ENCODE measurements around the gene SIVA1. TPM values are rescaled to one million over a fixed set of nuclear protein-coding genes. Genes with fewer than 3 reads are reported as not detected.
"Not testable (repeated sequence)": the region's sequence is repeated elsewhere in the genome, so short reads cannot be mapped to it uniquely, and the experiment has no call there.

The SIVA1 gene
- total RNA-seq, 2 experiments from 2014 or later, result 111 to 124 TPM

GRCh38 chr14:104747876-104748275, 5.1 kb upstream of the SIVA1 start:
- ATAC-seq (ENCODE audit: poor library complexity) (no peak), DNase-seq (no peak)
- Histone ChIP-seq H3K27ac (ENCODE audit: low read depth in 1 of 2, low read length in 2 of 2) (no peak overlapping the region), H3K4me3 (ENCODE audit: low read length) (no peak overlapping the region), H3K9me3 (ENCODE audit: control insufficient read depth in 1 of 2, insufficient read depth in 1 of 2, low read length in 2 of 2) (no peaks in the 10 kb centered on the region), H3K36me3 (ENCODE audit: insufficient read depth, low read length) (no peaks in the 10 kb centered on the region), H3K27me3 (ENCODE audit: control insufficient read depth in 1 of 2, insufficient read depth in 2 of 2, low read length in 2 of 2) (no peaks in the 10 kb centered on the region), H3K4me1 (ENCODE audit: insufficient read depth, low read length) (peaks cover 15% of the 10 kb centered on the region)
- intact Hi-C loops (cut with DNase I, micrococcal nuclease), result no loop called here
- H3K27me3 Mint-ChIP-seq, result no peaks in the 10 kb centered on the region
- H3K4me3 Mint-ChIP-seq, result no peak overlapping the region
- H3K9me3 Mint-ChIP-seq, result no peaks in the 10 kb centered on the region
- CTCF ChIA-PET, result no interaction called here
- H3K36me3 Mint-ChIP-seq (ENCODE audit: low read depth), result peaks cover 5% of the 10 kb centered on the region
- TF ChIP-seq CTCF (IDR thresholded peaks at IDR 0.05), result no peak
- H3K4me1 Mint-ChIP-seq (ENCODE audit: low read depth), result peaks cover 6% of the 10 kb centered on the region
- no peak overlapping the region for H3K27ac Mint-ChIP-seq
- POLR2A ChIA-PET, result no interaction called here

GRCh38 chr14:104749111-104749649, 3.8 kb upstream of the SIVA1 start:
- H3K27me3 ChIP-seq (ENCODE audit: control insufficient read depth in 1 of 2, insufficient read depth in 2 of 2, low read length in 2 of 2), result no peaks in the 10 kb centered on the region
- Mint-ChIP-seq H3K36me3 (ENCODE audit: low read depth) (peaks cover 16% of the 10 kb centered on the region), H3K9me3 (no peaks in the 10 kb centered on the region), H3K4me3 (no peak overlapping the region), H3K4me1 (ENCODE audit: low read depth) (peaks cover 16% of the 10 kb centered on the region), H3K27me3 (no peaks in the 10 kb centered on the region), H3K27ac (no peak overlapping the region)
- intact Hi-C loops (cut with DNase I, micrococcal nuclease), result no loop called here
- ChIA-PET POLR2A (no interaction called here), CTCF (no interaction called here)
- DNase-seq (no peak), ATAC-seq (ENCODE audit: poor library complexity) (no peak)
- no peaks in the 10 kb centered on the region for H3K9me3 ChIP-seq (ENCODE audit: control insufficient read depth in 1 of 2, insufficient read depth in 1 of 2, low read length in 2 of 2)
- TF ChIP-seq CTCF (IDR thresholded peaks at IDR 0.05), result no peak
- no peaks in the 10 kb centered on the region for H3K36me3 ChIP-seq (ENCODE audit: insufficient read depth, low read length)
- no peak overlapping the region for H3K4me3 ChIP-seq (ENCODE audit: low read length)
- H3K4me1 ChIP-seq (ENCODE audit: insufficient read depth, low read length), result peaks cover 24% of the 10 kb centered on the region
- no peak overlapping the region for H3K27ac ChIP-seq (ENCODE audit: low read depth in 1 of 2, low read length in 2 of 2)

- ChIA-PET CTCF (no interaction called here), POLR2A (interaction anchor here (0.7 to 1.6 kb wide), 2 partner anchors 51 to 84 kb away, joined by 3 read pairs; partner anchors contain the start of gene ZBTB42)
- Mint-ChIP-seq H3K9me3 (no peaks in the 10 kb centered on the region), H3K27ac (no peak overlapping the region), H3K27me3 (no peaks in the 10 kb centered on the region), H3K4me3 (no peak overlapping the region), H3K4me1 (ENCODE audit: low read depth) (peaks cover 25% of the 10 kb centered on the region), H3K36me3 (ENCODE audit: low read depth) (peaks cover 24% of the 10 kb centered on the region)
- no peak overlapping the region for H3K4me3 ChIP-seq (ENCODE audit: low read length)
- H3K9me3 ChIP-seq (ENCODE audit: control insufficient read depth in 1 of 2, insufficient read depth in 1 of 2, low read length in 2 of 2), result no peaks in the 10 kb centered on the region
- peaks cover 1% of the 10 kb centered on the region for H3K36me3 ChIP-seq (ENCODE audit: insufficient read depth, low read length)
- H3K27ac ChIP-seq (ENCODE audit: low read depth in 1 of 2, low read length in 2 of 2), result no peak overlapping the region
- DNase-seq (no peak), ATAC-seq (ENCODE audit: poor library complexity) (no peak)
- H3K27me3 ChIP-seq (ENCODE audit: control insufficient read depth in 1 of 2, insufficient read depth in 2 of 2, low read length in 2 of 2), result no peaks in the 10 kb centered on the region
- no peak for TF ChIP-seq CTCF (IDR thresholded peaks at IDR 0.05)
- intact Hi-C loops (cut with DNase I, micrococcal nuclease), result loop anchor here (5.0 to 10.0 kb wide), 4 partner anchors 77 to 1035 kb away; partner anchors contain the start of genes CDCA4 (in 1 of the 2), XRCC3 (in 1 of the 2) and ZFYVE21 (in 1 of the 2)
- peaks cover 34% of the 10 kb centered on the region for H3K4me1 ChIP-seq (ENCODE audit: insufficient read depth, low read length)
Measured at GRCh38 chr14:104750056-104750752, 2.7 kb upstream of the SIVA1 start.

- H3K27me3 Mint-ChIP-seq; H3K36me3 ChIP-seq (ENCODE audit: insufficient read depth, low read length); H3K4me3 ChIP-seq (ENCODE audit: low read length); H3K9me3 Mint-ChIP-seq; H3K9me3 ChIP-seq (ENCODE audit: control insufficient read depth in 1 of 2, insufficient read depth in 1 of 2, low read length in 2 of 2); DNase-seq; H3K27me3 ChIP-seq (ENCODE audit: control insufficient read depth in 1 of 2, insufficient read depth in 2 of 2, low read length in 2 of 2); H3K27ac Mint-ChIP-seq; CTCF ChIA-PET; H3K27ac ChIP-seq (ENCODE audit: low read depth in 1 of 2, low read length in 2 of 2); ATAC-seq (ENCODE audit: poor library complexity): not testable (repeated sequence)
- intact Hi-C loops (cut with DNase I, micrococcal nuclease), result loop anchor here (5.0 to 10.0 kb wide), 4 partner anchors 77 to 1036 kb away; partner anchors contain the start of genes CDCA4 (in 1 of the 2), XRCC3 (in 1 of the 2) and ZFYVE21 (in 1 of the 2)
- H3K4me1 Mint-ChIP-seq (ENCODE audit: low read depth), result peaks cover 29% of the 10 kb centered on the region
- peak overlapping the region; percentile 65 for H3K4me3 Mint-ChIP-seq
- POLR2A ChIA-PET, result interaction anchor here (0.7 to 1.6 kb wide), 2 partner anchors 50 to 85 kb away, joined by 3 read pairs; partner anchors contain the start of gene ZBTB42
- peaks cover 39% of the 10 kb centered on the region for H3K4me1 ChIP-seq (ENCODE audit: insufficient read depth, low read length)
- peaks cover 27% of the 10 kb centered on the region for H3K36me3 Mint-ChIP-seq (ENCODE audit: low read depth)
Measured at GRCh38 chr14:104750753-104751057, 2.2 kb upstream of the SIVA1 start.

Data from CD4-positive, alpha-beta T cell (primary cell).